ENCODE results near the gene L1CAM. TPM values are rescaled to one million over a fixed set of nuclear protein-coding genes. Genes with fewer than 3 reads are reported as not detected.

L1CAM gene
- total RNA-seq, 1 experiment from 2014 or later, result 819 TPM

- Histone ChIP-seq H3K4me1 (ENCODE audit: control insufficient read depth, insufficient read depth, low read length) (peaks cover 32% of the 10 kb centered on the region), H3K36me3 (ENCODE audit: control insufficient read depth, insufficient read depth, low read length) (no peaks in the 10 kb centered on the region), H3K27ac (ENCODE audit: low read length) (no peak overlapping the region), H3K27me3 (ENCODE audit: control insufficient read depth, insufficient read depth, low read length) (no peaks in the 10 kb centered on the region), H3K4me3 (ENCODE audit: low read depth in 2 of 2, low read length in 2 of 2) (no peak overlapping the region), H3K9me3 (ENCODE audit: control insufficient read depth, insufficient read depth, low read depth, low read length) (no peaks in the 10 kb centered on the region)
- no TSS peak for BruUV-seq (replicated peaks)
- CTCF ChIA-PET, result interaction anchor here (0.7 to 2.2 kb wide), 4 partner anchors 12 to 89 kb away, joined by 3 to 24 read pairs (median 8); no protein-coding TSS in a partner anchor
- POLR2A ChIA-PET, result no interaction called here
- in situ Hi-C loops (cut with HindIII; ENCODE audit: low pct_unique_long_range_greater_than_20kb, low sequenced_read_pairs) (no loop called here), intact Hi-C loops (cut with micrococcal nuclease; ENCODE audit: unreplicated experiment) (loop anchor here (10.0 kb wide), 1 partner anchor 157 kb away; the partner anchor contains the start of gene PLXNB3)
- no peak for DNase-seq (ENCODE audit: low read depth, low spot score)
- TF ChIP-seq POLR2AphosphoS5 (IDR thresholded peaks at IDR 0.05; ENCODE audit: low read depth, low read length) (no peak), SIN3A (IDR thresholded peaks at IDR 0.05; ENCODE audit: borderline replicate concordance, insufficient read depth, low read depth, low read length) (no peak), CTCF (IDR thresholded peaks at IDR 0.05) (no peak), TCF7L2 (IDR thresholded peaks at IDR 0.05; ENCODE audit: low read depth, low read length) (no peak), REST (IDR thresholded peaks at IDR 0.05; ENCODE audit: insufficient read depth in 1 of 2, low read depth in 2 of 2, low read length in 1 of 2) (no peak)
- ATAC-seq, result no peak
Measured at GRCh38 chrX:153921511-153922446, 35.8 kb upstream of the L1CAM start.

- Histone ChIP-seq H3K4me3 (ENCODE audit: low read depth in 2 of 2, low read length in 2 of 2) (no peak overlapping the region), H3K27ac (ENCODE audit: low read length) (no peak overlapping the region), H3K4me1 (ENCODE audit: control insufficient read depth, insufficient read depth, low read length) (peaks cover 27% of the 10 kb centered on the region), H3K9me3 (ENCODE audit: control insufficient read depth, insufficient read depth, low read depth, low read length) (no peaks in the 10 kb centered on the region), H3K36me3 (ENCODE audit: control insufficient read depth, insufficient read depth, low read length) (no peaks in the 10 kb centered on the region), H3K27me3 (ENCODE audit: control insufficient read depth, insufficient read depth, low read length) (no peaks in the 10 kb centered on the region)
- intact Hi-C loops (cut with micrococcal nuclease; ENCODE audit: unreplicated experiment) (loop anchor here (10.0 kb wide), 1 partner anchor 156 kb away; the partner anchor contains the start of gene PLXNB3), in situ Hi-C loops (cut with HindIII; ENCODE audit: low pct_unique_long_range_greater_than_20kb, low sequenced_read_pairs) (no loop called here)
- DNase-seq (ENCODE audit: low read depth, low spot score), result no peak
- no TSS peak for BruUV-seq (replicated peaks)
- no peak for TF ChIP-seq CTCF (IDR thresholded peaks at IDR 0.05)
- TF ChIP-seq SIN3A (IDR thresholded peaks at IDR 0.05; ENCODE audit: borderline replicate concordance, insufficient read depth, low read depth, low read length), result no peak
- TF ChIP-seq REST (IDR thresholded peaks at IDR 0.05; ENCODE audit: insufficient read depth in 1 of 2, low read depth in 2 of 2, low read length in 1 of 2), result no peak
- no peak for TF ChIP-seq TCF7L2 (IDR thresholded peaks at IDR 0.05; ENCODE audit: low read depth, low read length)
- no peak for TF ChIP-seq POLR2AphosphoS5 (IDR thresholded peaks at IDR 0.05; ENCODE audit: low read depth, low read length)
- ChIA-PET CTCF (interaction anchor here (1.3 to 1.7 kb wide), 2 partner anchors 14 to 26 kb away, joined by 3 to 4 read pairs; no protein-coding TSS in a partner anchor), POLR2A (no interaction called here)
- no peak for ATAC-seq
Measured at GRCh38 chrX:153921070-153921469, 35.1 kb upstream of the L1CAM start.

Data from Panc1 (cell line).